C4-2B (cell line): ENCODE results near the gene B3GAT2.

Source experiments
- H3K27ac ChIP-seq: fragments of 450-650 bp; 2 replicates; pipeline ENCODE4 v1.5.1; 2017
- ZFX ChIP-seq: fragments of 450-650 bp; IDR thresholded peaks from 2 replicates; pipeline ENCODE4 v1.6.1; 2017
- TF ChIP-seq, protein P1 (sequence below): fragments of 450-650 bp; conservative IDR thresholded peaks from 2 replicates; pipeline ENCODE4 v1.5.1; 2017; ENCODE audit warnings: mild to moderate bottlenecking

Gene B3GAT2

DNA sequence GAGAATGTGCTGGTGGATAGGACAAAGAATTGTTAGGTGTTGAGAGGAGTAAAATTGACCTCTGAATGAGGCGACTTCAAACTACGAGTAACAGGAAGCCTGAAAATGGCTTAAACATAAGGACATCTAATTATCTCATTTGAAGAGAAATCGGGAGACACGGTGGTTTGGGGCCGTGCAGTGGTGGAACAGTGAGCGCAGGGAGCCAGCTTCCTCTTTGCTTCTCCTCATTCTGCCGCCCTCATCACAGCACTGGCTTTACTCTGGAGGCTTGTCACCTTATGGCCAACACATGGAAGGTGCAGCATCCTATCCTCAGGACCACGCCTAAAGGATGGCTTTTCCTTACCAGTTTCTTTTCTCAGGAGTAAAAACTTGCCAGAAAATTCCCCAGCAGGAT lies 114.3 kb downstream of the B3GAT2 start:
- H3K27ac ChIP-seq: no peak overlapping the region
- TF ChIP-seq, protein P1, sequence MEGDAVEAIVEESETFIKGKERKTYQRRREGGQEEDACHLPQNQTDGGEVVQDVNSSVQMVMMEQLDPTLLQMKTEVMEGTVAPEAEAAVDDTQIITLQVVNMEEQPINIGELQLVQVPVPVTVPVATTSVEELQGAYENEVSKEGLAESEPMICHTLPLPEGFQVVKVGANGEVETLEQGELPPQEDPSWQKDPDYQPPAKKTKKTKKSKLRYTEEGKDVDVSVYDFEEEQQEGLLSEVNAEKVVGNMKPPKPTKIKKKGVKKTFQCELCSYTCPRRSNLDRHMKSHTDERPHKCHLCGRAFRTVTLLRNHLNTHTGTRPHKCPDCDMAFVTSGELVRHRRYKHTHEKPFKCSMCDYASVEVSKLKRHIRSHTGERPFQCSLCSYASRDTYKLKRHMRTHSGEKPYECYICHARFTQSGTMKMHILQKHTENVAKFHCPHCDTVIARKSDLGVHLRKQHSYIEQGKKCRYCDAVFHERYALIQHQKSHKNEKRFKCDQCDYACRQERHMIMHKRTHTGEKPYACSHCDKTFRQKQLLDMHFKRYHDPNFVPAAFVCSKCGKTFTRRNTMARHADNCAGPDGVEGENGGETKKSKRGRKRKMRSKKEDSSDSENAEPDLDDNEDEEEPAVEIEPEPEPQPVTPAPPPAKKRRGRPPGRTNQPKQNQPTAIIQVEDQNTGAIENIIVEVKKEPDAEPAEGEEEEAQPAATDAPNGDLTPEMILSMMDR: no peak
- TF ChIP-seq ZFX: no peak

DNA sequence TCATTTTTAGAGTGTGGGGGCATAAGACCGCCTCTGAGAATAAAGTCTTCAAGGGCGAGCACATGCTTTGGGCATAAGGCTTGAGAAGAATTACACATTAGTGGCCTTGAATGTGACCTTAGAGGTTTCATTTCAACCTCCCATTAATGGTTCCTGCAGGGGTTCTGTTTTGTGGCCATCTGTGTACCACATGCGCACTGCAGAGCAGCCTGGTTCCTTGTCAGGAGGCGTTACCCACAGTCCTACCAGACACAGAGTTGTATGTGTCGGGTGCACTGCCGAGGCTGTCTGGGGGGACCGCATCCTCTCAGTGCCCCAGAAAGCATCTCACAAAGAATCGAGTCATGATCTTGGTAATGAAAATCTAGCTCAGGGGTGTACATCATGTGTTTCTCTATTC lies 115.7 kb downstream of the B3GAT2 start:
- TF ChIP-seq ZFX: no peak
- TF ChIP-seq, protein P1: no peak
- no peak overlapping the region for H3K27ac ChIP-seq

DNA sequence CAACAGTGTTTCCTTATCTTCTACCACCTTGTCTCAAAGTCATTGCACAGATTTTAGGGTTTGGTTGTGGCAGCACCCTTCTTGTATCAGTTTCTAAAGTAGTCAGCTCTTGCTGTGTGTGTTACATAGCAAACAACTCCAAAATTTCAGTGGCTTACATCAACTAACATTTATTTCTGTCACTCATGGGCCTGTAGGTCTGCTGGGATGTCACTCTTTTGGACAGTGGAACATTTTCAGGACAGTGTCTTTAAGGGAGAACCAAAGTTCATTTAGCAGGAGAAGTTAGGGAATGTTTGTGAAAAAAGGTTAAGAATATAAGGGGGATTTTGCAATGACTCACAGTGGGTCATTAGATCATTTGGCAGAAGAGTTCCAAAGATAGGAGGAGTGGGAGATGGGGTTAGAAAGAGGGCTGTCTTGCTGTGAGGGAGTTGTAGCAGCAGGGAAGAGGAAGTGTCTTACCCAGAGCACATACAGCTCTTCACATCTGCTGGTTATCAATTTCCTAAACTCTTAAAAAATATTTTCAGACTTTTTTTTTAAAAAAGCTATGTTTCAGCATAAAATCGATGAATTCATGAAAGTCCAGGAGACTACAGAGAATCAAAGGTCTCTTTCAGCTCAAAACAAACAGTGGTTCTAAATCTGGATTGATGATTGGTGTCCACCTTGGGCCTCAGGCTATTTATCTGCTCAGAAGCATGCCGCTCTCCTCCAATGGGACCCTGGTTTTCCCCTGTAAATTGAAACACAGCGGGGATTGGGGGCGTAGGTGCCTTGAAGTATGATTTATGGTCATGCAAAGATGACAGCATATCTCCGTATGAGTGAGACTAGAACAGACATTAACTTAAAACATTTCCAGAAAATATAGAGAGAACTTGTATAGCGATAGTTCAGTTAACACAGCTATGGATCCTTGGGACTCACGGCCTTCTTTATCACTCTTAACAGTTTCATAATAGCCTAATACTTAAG lies 117.3 kb downstream of the B3GAT2 start:
- H3K27ac ChIP-seq: no peak overlapping the region
- TF ChIP-seq, protein P1: no peak
- no peak for TF ChIP-seq ZFX

DNA sequence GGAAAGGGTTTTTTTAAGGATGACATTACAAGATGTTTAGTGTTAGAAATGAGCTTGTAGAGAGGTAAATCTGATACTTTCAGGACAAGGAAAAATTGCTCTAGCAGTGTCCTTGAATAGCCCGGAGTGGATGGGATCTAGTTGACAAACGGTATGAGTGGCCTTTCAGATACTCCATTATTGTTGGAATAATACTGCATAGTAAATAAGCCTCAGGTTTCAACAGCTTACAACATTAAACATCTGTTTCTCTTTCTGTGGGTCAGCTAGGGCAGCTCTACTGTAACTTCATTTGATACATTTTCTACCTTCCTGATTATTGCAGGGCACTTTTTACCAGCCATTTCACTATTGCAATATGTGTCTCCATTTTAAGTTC lies 118.0 kb downstream of the B3GAT2 start:
- H3K27ac ChIP-seq: no peak overlapping the region
- no peak for TF ChIP-seq ZFX
- TF ChIP-seq, protein P1: no peak

DNA sequence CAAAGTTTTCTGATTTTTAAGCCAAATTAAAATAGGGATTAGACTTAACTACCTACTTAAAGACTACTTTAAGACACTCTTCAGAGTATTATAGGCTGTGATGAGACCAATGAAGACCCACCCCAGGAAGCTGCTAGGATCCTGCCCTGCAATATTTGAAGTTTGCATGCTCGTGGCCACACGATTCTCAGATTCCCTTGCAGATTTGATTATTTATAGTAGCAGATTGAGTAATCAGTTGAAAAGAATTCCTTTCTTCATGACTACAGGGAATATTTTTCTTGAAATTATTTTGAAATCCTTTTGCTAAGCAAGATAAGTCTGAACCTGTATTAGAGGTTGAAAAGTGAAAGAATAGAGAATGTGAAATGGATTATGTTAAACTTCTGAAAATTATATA lies 122.3 kb downstream of the B3GAT2 start:
- no peak overlapping the region for H3K27ac ChIP-seq
- TF ChIP-seq, protein P1: no peak
- no peak for TF ChIP-seq ZFX

DNA sequence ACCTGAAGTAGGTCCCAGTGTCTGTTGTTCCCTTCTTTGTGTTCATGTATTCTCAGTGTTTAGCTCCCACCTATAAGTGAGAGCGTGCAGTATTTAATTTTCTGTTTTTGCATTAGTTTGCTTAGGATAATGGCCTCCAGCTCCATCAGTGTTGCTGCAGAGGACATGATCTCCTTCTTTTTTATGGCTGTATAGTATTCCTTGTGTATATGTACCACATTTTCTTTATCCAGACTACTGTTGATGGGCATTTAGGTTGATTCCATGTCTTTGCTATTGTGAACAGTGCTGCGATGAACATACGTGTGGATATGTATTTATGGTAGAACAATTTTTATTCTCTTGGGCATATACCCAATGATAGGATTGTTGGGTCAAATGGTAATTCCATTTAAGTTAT lies 125.4 kb downstream of the B3GAT2 start:
- TF ChIP-seq, protein P1: no peak
- no peak for TF ChIP-seq ZFX
- no peak overlapping the region for H3K27ac ChIP-seq

DNA sequence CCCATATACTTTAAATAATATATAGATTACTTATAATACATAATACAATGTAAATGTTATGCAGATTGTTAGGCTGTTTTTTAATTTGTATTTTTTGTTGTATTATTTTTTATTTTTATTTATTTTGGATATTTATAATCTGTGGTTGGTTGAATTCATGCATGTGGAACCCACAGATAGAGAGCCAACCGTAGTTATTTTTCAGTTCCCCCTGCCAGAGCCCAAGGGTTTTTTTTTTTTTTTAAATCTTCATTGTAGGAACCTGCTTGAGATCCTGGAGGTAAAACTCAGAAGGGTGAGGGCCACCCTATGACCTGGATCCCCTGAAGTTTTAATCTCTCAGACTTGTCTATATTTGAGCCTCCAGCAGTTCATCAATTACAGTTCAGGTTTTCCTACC lies 133.2 kb downstream of the B3GAT2 start:
- TF ChIP-seq, protein P1: no peak
- TF ChIP-seq ZFX: no peak
- H3K27ac ChIP-seq: no peak overlapping the region
